ENCODE data around the gene ATP8A2.
"Not testable (repeated sequence)": the region's sequence is repeated elsewhere in the genome, so short reads cannot be mapped to it uniquely, and the experiment has no call there.

Gene ATP8A2

DNA sequence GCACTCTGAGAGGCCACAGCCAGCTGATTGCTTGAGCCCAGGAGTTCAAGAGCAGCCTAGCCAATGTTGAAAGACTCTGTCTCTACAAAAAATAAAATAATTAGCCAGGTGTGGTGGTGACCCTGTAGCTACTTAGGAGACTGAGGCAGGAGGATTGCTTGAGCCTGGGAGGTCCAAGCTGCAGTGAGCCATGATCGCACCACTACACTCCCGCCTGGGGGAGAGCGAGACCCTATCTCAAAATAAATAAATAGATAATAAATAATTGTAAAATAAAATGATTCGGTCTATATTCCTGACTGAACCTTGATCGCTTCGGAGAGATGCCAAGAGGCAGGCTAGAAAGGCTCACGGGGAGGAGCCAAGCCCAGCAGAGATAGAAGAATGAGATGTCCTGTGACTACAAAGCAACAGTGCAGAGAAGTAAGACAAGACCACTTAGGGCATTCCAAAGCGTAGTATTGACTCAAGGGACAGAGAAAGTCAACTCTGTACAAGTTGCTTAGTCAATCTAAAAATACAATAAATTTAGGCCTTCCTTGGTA, 667.2 kb downstream of the ATP8A2 start:
- DNase-seq (ENCODE audit: low spot score) = no peak

DNA sequence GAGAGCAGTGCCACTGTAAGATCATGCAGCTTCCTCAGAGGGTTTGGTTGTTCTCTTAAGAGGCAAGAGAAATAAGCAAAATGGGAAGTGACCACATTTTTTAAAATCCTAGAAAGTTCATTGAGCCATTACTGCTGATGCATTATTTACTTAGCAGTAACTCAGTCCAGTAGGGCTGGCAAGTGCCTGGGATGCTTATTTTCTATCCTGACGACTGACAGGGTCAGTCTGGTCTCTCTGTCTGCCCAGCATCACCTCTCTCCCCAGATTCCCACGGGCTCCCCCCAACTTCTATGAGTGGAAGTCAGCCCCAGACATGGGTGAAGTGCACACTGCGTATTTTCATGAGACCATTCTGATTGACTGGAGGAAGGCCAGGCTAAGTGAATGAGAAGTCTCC, 669.7 kb downstream of the ATP8A2 start:
- no peak for DNase-seq (ENCODE audit: low spot score)

DNA sequence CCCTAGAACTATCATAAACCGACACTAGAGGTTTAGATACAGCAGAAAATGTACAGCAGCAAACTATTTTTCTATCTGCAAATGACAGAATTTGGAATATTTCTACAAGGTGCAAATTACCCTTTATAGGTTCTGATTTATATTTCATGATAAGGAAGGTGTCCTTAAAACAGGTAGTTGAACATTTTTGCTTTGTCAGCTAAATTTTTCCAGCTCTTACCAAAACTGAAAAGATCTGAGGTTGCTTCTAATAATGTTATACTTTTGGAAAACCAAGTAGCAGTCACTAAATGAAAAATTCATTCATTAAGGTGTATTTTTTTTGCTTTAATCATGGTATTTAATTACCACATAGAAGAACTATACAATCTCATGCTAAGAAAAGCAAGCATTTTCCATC, 671.0 kb downstream of the ATP8A2 start:
- DNase-seq (ENCODE audit: low spot score) = no peak

DNA sequence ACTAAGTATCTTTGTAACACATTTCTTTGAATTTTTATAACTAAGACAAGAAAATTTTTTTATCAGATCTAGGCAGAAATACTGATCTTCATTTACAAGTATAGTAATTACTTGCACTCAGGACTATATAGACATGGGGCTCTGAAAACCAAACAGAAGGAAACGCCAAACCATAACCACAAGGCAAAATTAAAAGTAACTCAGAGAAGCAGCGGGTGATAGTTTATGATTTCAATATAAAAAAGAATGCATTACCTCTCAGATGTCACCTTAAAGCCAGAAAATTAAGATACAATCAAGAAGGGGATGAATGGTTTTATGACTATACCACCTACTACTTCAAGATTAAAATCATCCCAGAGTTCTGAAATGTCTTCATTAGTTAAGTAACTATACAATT, 673.4 kb downstream of the ATP8A2 start:
- no peak for DNase-seq (ENCODE audit: low spot score)

DNA sequence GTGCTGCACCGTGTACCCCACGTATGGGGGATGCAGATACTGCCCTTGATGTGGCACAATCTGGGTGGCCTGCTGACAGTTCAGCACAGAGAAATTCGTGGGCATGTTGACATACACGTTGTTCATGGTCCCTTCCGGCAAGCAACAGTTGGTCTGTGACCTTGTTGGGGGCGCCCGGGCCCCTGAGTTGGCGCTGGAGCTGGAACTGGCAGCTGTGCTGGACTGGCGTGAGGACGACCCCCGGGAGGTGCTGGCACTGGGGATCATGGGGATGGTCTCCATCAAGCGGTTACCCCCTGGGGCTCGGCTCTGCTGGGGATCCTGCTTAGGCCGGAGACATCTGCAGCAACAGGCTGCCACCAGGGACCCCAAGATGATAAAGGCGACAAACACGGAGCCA, 674.9 kb downstream of the ATP8A2 start:
- DNase-seq (ENCODE audit: low spot score) = no peak

DNA sequence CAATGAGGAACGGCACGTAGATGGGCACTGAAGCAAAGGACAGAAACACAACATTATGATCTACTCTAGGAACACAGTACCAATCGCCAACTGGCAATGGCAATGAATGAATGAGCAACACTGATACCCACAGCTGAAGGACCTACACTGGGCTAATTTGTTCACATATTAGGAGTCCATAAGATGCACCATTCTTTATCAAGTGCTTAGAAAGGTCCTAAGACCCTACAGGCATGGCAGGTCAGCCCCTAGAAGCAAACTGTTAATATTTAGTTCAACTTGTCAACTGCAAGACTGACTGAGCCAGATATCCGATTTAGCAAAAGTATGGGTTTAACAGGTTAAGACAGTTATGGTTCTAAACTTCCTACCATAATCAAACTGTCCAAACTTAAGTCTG, 675.3 kb downstream of the ATP8A2 start:
- no peak for DNase-seq (ENCODE audit: low spot score)

DNA sequence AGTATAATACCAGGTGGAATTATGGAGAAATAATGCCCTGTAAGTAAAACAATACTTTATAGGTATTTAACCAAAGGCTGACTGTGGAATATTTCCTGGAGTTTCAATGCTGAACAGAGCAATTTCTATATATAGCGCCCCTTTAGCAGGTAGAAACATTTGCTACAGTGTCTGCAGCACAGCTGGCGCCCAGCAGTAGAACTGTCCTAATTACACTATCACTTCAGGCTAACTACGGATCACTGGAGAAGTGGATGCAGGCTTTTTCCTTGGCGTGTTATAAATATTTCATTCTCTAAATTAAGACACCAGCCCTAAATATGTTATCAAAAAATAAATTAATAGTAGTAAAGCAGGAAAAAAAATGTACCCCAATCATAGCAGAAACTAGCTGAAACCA, 677.0 kb downstream of the ATP8A2 start:
- no peak for DNase-seq (ENCODE audit: low spot score)

DNA sequence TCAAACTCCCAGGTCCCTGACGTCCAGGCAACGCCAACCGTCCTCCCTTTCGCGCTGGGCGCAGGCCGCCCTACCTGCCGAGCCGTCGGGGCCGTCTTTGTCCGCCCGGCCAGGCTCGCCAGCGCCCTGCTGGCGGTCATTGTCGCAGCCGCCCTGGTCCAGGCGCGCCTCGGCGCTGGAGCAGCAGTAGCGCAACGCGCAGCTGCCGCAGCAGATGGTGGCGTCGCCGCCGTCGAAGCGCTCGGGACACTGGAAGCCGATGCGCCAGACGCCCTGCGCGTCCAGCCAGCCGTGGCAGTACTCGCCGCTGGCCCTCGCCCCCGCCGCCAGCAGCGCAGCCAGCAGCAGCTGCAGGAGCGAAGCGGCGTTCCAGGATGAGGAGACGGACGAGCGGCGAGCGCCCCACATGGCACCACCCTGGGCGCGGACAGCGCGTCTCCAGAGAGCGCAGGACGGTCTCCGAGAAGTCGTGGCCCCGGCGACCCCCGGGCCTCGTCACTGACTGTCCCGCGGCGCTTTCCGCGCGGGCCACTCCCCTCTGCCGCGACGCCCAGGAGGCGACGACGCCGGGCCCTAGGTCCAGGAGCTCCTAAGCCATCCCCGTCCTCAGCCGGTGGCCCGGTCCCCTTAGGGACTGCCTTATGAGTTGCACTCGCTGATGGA, 678.9 kb downstream of the ATP8A2 start:
- peak; percentile 39 for DNase-seq (ENCODE audit: low spot score)

DNA sequence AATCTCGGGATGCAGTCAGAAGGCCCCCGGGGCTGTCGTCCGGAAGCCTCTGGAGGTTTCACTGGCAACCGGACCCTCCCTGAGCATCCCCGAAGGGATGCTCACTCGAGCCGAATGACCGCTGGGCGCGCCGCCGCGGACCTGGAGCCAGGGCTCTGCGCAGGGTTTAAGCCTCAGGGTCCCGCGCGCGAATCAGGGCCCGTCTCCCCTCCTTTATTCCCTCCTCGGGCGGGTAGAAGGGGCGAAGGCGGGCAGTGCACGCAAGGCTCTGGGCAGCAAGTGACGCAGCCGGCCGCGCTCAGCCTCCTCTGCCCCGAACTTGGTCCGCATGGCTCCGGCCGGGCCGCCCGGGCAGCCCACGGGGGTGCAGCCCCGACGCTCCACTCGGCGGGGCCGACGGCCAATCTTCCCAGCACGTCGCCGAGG, 679.5 kb downstream of the ATP8A2 start:
- peak; percentile 51 for DNase-seq (ENCODE audit: low spot score)

DNA sequence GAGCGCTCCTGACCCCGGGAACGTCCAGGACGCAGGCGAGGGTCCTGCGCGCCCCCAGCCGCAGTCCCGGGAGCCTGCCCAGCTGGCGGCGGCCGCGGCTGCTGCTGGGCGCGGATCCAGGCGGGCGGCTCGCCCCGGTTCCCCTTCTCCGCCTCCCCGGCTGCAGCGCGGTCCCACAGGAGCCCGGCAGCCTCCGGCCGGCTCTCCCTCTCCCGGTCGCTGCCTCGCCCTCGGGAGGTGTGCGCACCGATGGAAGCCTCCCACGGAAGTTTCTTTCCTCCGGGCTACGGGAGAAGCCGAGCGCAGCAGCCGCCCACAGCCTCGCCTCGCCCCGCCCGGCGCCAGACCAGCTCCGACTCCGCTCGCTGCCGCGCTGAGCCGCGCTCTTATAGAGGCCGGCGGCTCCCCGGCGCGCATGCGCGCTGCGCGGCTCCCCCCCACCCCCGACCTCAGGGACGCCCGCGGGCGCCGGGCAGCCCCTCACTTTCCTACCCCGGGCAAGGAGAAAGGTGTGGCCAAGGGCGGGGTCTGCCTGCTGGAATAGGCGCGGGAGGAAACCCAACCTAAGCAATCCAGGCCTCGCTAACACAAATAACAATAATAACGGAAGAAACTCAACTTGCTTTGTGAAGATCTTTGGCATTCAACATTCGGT, 680.0 kb downstream of the ATP8A2 start, which contains the start of gene SHISA2:
Gene SHISA2 (minus strand): TSS at position 360 of the 655 bp plus-strand sequence. CDS start 1,041 bp downstream, outside the sequence.
- DNase-seq (ENCODE audit: low spot score) = peak; percentile 90

DNA sequence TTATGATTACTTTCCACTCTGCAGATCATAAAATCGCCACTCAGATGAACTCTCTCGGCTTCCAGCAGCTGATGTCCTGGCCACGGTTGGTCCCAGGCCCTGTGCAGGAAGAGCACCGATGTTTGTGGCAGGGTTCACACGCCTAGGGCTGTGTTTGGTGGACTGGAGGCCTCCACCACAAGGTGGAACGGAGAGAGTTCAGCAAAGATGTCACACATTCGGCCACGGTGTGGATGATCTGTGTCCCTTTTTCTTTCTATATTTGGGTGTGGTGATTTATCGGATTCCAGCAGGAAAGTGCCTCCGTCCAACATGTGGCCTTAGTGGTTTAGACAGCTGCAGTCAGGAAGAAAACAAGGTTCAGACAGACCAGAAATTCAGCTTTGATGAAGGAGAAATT, 680.6 kb downstream of the ATP8A2 start:
- DNase-seq (ENCODE audit: low spot score) = no peak

DNA sequence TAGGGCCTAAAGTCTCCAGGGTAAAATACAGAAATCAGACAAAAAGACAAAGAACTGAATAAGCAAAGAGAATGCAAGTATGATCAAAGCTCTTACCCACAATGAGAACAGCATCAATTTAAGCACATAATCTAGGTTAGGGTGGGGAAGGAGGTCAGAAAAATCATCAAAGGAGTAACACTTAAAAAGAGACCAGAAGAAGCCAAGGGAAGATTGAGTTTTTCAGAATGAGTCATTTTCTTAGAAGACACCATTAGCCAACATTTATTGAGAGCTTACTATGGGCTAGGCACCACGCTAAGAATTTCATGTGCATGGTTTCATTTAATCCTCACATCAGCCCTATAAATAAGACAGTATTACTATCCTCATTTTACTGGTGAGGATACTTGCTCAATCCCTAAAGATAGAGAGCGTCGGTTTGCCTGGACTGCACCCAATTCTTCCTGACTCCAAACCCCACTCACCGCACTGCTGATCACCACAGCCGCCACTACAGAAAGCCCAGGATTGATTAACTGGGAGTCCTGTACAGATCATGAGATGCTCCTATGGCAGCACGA, 681.7 kb downstream of the ATP8A2 start:
- no peak for DNase-seq (ENCODE audit: low spot score)

DNA sequence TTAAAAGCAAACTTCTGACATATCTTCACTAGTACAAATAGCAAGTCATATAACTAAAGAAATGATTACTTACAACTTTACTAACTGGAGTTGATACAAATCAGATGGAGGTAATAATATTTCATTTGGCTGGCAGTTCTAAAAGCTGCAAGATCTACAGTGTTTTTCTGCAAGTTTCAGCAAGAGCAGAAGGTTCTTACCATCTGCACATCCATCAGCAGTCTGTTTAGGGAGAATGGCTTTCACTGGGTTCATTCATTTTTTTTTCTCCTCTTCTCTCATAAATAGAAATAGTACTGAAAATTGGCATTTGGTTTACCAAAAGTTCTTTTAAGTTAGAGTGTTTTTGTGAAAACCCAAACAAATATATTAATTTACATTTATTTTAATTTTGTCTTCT, 683.1 kb downstream of the ATP8A2 start:
- no peak for DNase-seq (ENCODE audit: low spot score)

DNA sequence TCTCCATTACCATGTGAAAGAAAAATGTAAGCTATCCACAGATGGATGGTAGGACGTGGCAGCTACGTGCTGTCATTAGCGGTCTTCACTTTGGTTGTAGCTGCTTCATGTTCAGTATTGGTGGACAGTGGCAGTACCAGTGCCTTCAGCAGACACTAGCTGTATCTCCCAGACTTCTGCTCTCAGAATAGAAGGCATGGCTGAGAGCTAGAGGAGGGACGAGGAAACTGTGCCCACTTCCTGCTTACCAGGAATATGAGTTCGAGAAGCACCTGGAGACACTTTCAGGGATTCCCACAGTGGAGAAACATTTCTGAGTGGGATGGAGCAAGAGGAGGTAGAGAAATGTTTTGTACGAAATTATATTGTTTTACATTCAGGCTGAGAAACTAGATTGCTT, 686.9 kb downstream of the ATP8A2 start:
- DNase-seq (ENCODE audit: low spot score) = no peak

DNA sequence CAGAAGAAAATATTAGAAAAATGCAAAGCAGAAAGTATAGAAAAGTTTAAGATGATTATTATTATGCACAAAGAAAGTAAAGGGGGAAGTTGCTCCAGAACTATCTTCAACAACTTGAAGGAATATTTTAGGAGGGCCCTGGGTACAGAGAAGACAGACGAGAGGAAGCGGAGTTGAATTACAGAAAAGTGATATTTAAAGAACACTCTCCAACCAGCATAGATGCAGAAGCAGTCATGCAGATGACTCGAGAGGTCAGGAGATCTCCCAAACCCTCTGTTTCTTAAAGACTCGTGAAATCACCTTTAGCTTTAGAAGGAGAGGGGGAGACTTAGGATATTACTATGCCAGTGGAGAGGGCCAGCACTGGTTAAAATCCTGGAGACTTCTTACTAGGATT, 688.6 kb downstream of the ATP8A2 start:
- DNase-seq (ENCODE audit: low spot score) = no peak

DNA sequence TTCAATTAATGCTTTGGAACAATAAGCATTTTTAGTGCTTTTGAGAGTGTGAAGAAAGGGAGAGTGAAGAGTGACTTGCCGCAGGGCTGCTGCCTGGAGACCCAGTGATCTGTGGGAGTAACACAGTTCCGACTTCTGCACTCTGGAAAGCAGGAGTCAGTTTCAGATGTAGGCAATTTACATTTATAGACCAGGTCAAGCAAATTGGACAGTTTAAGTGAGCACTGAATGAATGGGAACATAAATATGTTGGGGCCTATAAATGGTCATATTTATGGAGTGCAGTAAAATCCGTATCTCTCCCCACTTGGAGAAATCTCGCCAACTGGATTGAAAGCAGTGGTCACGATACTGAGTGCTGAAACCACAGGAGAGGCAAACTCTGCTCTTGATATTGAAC, 689.5 kb downstream of the ATP8A2 start:
- no peak for DNase-seq (ENCODE audit: low spot score)

DNA sequence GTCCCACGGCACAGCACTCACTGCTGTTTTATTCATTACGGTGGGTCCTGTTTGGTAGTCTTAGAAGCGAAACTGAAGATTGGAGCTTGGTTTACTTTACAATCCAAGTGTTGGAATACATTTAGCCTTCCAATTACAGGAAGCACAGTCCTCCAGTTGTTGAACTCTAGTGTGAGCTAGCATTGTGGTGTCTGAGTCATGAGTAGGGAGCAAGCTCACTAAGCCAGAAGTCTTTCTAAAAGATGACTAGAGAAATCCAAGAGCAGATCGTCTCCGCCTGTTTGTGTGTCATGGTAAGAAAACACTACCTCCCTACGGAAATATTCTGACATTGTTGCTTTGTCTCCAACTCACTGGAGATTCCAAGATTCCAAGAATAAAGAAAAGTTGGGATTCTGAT, 690.2 kb downstream of the ATP8A2 start:
- DNase-seq (ENCODE audit: low spot score) = peak; percentile 75

DNA sequence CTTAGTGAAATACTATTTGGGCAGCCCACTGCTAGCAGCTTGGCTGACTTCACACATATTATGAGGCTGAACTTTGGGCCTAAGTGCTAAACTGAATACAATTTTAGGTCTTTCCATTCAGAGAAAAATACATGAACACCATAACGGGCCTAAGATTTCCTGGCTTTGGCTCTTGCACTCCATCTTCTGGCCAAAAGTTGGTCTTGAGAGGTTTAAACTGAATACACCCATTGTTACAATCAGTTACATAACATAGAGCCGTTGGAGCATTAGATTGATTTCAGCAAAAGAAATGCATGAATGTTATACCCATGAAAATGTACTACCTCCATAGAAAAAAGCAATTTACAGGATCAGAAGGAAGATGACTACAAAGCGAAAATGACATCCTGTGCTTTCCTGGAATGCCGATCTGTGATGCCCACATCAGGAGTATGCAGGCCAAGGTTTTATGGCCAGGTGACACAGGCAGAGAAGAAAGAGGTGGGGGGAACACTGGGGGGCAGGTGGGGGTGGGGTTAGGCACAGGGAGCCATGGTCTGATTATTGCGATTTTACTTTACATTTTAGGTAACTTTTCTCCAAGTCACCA, 691.2 kb downstream of the ATP8A2 start:
- peak; percentile 57 for DNase-seq (ENCODE audit: low spot score)

DNA sequence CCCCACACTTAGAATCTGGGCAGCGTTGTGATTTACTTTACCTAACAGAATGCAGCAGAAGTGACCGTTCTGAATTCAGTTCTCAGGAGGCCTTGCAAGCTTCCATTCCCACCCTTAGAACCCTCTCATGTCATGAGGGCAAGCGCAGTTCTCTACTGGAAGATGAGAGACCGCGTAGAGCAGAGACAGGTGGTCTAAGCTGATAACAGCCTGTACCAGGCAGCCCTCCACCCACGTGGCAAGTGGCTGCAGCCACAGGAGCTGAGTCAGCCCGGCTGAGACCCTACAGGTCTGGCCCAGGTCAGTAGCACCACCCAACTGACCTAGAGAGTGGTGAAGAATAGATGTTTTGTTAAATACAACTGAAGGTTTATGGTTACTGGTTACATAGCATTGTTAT, 694.7 kb downstream of the ATP8A2 start:
- DNase-seq (ENCODE audit: low spot score) = not testable (repeated sequence)

DNA sequence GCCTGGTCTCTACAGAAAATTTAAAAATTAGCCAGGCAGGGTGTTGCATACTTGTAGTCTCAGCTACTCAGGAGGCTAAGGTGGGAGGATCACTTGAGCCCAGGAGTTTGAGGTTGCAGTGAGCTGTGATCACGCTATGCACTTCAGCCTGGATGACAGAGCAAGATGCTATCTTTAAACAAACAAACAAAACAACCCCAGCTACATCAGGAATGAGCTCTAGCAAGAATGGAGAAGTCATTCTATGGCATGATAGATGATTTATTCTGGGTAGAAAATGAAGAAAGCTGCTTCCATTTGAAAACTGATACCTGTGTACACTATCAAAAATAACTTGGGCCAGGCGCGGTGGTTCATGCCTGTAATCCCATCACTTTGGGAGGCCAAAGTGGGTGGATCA, 695.8 kb downstream of the ATP8A2 start:
- DNase-seq (ENCODE audit: low spot score) = no peak

DNA sequence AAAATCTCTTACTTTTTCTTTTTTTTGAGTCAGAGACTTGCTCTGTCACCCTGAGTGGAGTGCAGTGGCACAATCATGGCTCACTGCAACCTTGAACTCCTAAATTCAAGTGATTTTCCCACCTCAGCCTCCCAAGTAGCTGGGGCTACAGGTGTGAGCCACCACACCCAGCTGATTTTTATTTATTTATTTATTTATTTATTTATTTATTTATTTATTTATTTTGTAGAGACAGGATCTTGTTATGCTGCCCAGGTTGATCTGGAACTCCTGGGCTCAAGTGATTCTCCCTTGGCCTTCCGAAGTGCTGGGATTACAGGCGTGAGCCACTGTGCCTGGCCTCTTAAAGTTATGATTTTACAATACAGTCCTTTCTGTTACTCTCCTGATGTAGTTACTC, 696.6 kb downstream of the ATP8A2 start:
- not testable (repeated sequence) for DNase-seq (ENCODE audit: low spot score)

DNA sequence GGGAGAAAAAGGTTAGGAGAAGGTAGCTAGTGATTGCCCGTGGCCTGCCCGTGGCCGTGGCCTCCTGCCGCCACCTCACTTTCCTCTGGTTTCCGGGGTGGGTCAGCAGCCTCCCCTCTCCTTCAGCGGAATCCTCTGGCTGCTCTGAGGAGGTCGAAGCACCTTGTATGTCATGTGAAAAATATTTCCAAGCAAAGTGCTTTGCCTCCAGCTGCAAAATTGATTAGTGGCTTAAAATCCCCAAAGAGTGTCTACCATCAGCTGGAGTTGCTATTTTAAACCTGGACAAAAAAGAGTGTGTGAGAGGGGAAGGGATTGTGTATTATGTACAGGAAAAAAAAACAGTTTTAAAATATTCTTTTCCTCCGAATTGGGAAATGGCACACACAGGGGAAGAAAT, 697.9 kb downstream of the ATP8A2 start:
- not testable (repeated sequence) for DNase-seq (ENCODE audit: low spot score)

DNA sequence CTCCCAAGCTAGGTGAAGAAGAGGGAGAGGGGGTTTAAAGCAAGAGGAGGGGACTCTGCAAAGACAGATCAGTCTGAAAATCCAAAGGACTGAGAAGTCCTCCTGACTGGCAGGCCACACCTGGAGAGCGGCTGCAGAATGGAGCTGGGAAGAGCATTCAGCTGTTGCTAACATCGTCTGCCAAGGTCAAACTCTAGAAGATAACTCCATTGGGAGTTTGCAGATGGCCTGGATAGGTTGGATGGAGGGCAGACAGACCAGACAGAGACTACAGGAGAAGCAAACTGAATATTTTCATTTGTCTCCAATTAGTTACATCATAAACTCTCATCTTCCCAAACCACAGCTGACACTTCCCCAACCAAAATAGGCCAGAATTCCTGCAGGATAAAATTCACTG, 699.9 kb downstream of the ATP8A2 start:
- DNase-seq (ENCODE audit: low spot score) = no peak
